Measurements from ENCODE around the gene P2RY8.

- TF ChIP-seq ZBTB33 (IDR thresholded peaks at IDR 0.05; ENCODE audit: extremely low read depth, insufficient replicate concordance, low read length) (no peak), SP1 (IDR thresholded peaks at IDR 0.05; ENCODE audit: low read depth) (no peak), EZH2phosphoT487 (IDR thresholded peaks at IDR 0.05; ENCODE audit: borderline replicate concordance) (no peak), POLR2A (IDR thresholded peaks at IDR 0.05; ENCODE audit: borderline replicate concordance, extremely low read depth, insufficient read depth, insufficient read length) (no peak), MAX (IDR thresholded peaks at IDR 0.05) (no peak), ELF1 (IDR thresholded peaks at IDR 0.05; ENCODE audit: borderline replicate concordance, low read depth) (no peak), EZH2 (IDR thresholded peaks at IDR 0.05) (no peak), CTCF (IDR thresholded peaks at IDR 0.05 in 2 of 3, conservative IDR thresholded peaks at IDR 0.05 in 1 of 3; ENCODE audit: borderline replicate concordance in 1 of 3, insufficient read depth in 1 of 3, low read depth in 2 of 3, low read length in 2 of 3) (no peak)
Measured at GRCh38 chrX:1450361-1451161, 86.4 kb downstream of the P2RY8 start.

Data from HCT116 (cell line).